ENCODE measurements around the gene PILRA.
"Not testable (repeated sequence)": the region's sequence is repeated elsewhere in the genome, so short reads cannot be mapped to it uniquely, and the experiment has no call there.

Gene PILRA

DNA sequence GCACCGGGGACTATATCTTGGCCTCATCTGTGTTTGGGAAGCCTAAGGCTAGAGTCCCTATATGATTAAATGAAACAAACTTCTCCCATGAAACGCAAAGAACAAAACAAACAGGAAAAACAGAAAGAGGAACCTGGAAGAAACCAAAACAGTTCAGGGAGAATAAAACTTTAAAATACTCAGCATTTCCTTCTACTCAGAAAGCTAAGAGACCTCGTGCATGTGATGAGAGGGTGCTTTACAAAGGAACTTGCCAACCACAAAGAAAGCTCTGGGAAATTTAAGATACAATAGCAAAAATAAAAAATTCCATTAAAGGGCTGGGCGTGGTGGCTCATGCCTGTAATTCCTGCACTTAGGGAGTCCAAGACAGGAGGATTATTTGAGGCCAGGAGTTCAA lies 6.9 kb downstream of the PILRA start:
- DNase-seq (ENCODE audit: low read depth in 2 of 2) = no peak

DNA sequence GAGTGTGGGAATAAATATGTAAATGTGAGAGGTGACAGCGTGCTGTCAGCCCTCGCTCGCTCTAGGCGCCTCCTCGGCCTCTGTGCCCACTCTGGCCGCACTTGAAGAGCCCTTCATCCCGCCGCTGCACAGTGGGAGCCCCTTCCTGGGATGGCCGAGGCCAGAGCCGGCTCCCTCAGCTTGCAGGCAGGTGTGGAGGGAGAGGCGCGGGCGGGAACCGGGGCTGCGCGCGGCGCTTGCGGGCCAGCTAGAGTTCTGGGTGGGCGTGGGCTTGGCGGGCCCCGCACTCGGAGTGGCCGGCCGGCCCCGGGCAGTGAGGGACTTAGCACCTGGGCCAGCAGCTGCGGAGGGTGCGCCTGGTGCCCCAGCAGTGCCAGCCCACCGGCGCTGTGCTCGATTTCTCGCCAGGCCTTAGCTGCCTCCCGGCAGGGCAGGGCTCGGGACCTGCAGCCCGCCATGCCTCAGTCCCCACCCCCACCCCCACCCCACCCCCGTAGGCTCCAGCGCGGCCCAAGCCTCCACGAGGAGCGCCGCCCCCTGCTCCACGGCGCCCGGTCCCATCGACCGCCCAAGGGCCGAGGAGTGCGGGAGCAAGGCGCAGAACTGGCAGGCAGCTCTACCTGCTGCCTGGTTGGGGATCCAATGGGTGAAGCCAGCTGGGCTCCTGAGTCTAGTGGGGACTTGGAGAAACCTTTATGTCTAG lies 8.4 kb downstream of the PILRA start:
- DNase-seq (ENCODE audit: low read depth in 2 of 2) = not testable (repeated sequence)

DNA sequence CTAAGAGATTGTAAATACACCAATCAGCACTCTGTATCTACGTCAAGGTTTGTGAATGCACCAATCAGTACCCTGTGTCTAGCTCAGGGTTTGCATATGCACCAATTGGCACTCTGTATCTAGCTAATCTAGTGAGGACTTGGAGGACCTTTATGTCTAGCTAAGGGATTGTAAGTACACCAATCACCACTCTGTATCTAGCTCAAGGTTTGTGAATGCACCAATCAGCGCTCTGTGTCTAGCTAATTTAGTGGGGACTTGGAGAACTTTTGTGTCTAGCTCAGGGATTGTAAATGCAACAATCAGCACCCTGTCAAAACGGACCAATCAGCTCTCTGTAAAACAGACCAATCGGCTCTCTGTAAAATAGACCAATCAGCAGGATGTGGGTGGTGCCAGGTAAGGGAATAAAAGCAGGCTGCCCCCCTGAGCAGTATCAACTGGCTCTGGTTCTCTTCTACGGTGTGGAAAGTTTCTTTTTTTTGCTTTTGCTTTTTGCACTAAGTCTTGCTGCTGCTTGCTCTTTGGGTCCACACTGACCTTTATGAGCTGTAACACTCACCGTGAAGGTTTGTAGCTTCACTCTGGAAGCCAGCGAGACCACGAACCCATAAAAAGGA lies 9.1 kb downstream of the PILRA start:
- DNase-seq (ENCODE audit: low read depth in 2 of 2) = not testable (repeated sequence)

DNA sequence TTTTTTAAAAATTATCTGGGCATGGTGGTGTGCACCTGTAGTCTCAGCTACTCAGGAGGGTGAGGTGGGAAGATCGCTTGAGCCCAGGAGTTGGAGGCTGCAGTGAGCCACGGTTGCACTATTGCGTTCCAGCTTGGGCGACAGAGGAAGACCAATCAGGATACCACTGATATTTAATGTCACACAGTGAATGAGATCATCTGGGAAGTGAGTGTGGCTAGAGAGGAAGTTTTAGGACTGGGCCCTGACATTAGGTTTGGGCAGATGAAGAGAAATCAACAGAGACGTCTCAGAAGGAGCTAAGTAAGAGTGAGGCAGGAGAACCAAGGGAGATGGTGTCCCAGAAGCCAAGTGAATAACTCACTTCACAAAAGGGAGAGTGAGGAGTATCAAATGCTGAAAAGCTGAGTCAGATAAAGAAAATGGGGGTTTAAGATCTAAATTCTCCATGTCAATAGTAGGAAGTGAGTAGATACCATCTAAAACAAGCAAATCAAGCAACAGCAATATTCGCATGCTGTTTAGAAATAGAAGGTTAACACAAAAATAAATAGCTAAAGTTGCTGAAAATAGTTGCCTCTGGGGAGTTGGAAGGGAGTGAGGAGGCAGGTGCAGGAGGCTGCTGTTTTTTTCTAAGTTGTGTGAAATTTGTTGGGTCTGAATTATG lies 11.5 kb downstream of the PILRA start:
- DNase-seq (ENCODE audit: low read depth in 2 of 2) = no peak

- no peak for DNase-seq (ENCODE audit: low read depth in 2 of 2)
Observed at GRCh38 chr7:100386940-100387339, 13.7 kb downstream of the PILRA start.

DNA sequence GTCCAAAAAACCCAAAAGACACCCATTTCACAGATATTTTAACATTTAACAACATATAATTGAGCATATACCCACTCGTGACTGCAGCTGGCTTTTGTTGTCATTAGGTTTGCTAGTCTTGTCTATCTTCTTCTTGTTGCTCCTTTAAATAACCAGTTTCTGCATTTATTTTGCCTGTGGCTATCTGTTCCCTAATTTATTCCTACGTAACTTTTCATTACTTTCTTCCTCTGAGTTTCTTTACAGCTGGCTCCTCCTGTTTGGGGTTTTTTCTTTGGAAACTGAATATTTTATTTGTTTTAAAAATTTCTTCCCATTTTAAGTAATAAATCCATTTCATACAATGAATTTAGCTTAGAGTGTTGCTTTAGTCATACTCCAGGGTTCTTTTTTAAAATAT lies 14.4 kb downstream of the PILRA start:
- DNase-seq (ENCODE audit: low read depth in 2 of 2) = no peak

GRCh38 chr7:100389437-100390088 lies 16.3 kb downstream of the PILRA start:
- DNase-seq (ENCODE audit: low read depth in 2 of 2) = no peak

GRCh38 chr7:100390286-100391009 lies 17.2 kb downstream of the PILRA start:
- no peak for DNase-seq (ENCODE audit: low read depth in 2 of 2)

- no peak for DNase-seq (ENCODE audit: low read depth in 2 of 2)
Observed at GRCh38 chr7:100393233-100393905, 20.1 kb downstream of the PILRA start.

GRCh38 chr7:100394077-100394476 lies 20.8 kb downstream of the PILRA start:
- DNase-seq (ENCODE audit: low read depth in 2 of 2) = no peak

GRCh38 chr7:100396421-100396982 lies 23.2 kb downstream of the PILRA start:
- DNase-seq (ENCODE audit: low read depth in 2 of 2) = no peak

- no peak for DNase-seq (ENCODE audit: low read depth in 2 of 2)
Observed at GRCh38 chr7:100397315-100398081, 24.2 kb downstream of the PILRA start.

DNA sequence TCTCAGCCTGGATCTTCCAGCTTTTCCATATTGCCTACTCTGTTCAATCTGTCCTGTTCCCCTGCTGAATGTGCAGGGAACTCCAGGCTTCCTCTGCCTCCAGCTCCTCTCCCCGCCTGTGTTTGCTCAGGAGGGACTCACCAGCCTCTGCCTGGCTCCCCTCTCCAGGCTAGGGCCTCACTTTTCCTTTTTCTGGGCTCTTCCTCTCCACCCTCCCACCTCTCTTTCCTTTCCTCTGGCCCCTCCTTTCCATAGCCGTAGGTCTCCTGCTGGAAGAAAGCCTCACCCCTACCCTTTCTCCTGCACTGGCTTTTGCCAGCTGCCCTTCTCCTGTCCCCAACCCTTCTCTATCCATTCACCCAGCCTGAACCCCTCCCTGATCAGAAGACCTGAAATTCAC lies 25.0 kb downstream of the PILRA start:
- DNase-seq (ENCODE audit: low read depth in 2 of 2) = no peak

DNA sequence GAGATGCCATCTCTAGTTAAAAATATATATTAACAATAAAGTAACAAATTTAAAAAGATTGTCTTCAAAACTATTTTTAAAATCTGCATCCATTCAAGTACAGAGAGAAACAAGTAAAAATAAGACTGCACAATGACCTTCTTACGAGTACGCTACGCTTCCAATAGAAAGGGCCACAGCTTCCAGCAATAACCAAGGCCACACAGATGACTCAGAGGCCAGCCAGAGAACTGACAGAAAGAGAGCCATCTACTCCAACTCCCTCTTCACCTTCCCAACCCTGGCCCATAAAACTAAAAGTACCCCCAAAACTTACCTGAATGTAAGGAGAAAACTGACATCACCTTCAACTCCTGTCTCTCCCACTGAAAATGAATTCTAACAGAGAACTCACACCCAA lies 26.8 kb downstream of the PILRA start:
- no peak for DNase-seq (ENCODE audit: low read depth in 2 of 2)

- DNase-seq (ENCODE audit: low read depth in 2 of 2) = no peak
Observed at GRCh38 chr7:100400656-100401055, 27.4 kb downstream of the PILRA start.

DNA sequence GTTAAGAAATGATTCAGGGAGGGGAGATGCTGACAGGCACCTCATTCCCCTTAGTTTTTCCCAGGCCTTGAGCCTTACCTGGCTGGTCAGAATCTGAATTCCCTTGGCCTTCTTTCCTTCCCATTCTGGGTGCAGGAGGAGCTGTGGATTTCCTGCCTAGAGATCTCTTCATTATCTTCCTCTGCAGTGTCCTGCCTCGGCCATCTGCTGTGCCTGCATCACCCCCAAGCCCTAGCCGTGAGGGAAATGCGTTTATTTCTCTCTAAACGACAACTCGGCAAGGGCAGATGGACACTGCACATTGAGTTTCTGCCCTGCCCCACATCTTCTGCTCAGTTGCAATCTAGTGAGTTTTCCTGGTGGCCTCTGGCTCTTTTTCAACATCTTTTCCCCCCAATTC lies 28.5 kb downstream of the PILRA start:
- no peak for DNase-seq (ENCODE audit: low read depth in 2 of 2)

DNA sequence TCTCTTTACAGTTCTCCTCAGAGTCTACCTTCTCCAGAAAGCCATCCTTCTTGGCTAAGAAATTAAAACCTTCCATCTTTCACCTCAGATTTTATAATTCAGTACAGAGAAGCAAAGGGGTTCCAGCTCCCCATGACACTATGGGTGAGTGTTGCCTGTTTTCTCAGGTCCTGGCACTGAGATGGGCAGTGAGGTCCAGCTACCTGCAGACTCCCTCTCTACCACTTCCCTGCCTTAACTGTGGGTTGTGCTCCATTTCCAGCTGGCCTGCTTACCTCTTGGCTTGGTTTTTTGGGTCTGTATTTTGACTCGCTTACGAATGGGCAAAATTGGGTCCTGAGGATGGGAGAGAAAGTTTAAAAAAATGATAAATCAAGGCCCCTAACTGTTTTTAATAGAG lies 29.0 kb downstream of the PILRA start:
- DNase-seq (ENCODE audit: low read depth in 2 of 2) = no peak

GRCh38 chr7:100406767-100407166 lies 33.5 kb downstream of the PILRA start:
- no peak for DNase-seq (ENCODE audit: low read depth in 2 of 2)

DNA sequence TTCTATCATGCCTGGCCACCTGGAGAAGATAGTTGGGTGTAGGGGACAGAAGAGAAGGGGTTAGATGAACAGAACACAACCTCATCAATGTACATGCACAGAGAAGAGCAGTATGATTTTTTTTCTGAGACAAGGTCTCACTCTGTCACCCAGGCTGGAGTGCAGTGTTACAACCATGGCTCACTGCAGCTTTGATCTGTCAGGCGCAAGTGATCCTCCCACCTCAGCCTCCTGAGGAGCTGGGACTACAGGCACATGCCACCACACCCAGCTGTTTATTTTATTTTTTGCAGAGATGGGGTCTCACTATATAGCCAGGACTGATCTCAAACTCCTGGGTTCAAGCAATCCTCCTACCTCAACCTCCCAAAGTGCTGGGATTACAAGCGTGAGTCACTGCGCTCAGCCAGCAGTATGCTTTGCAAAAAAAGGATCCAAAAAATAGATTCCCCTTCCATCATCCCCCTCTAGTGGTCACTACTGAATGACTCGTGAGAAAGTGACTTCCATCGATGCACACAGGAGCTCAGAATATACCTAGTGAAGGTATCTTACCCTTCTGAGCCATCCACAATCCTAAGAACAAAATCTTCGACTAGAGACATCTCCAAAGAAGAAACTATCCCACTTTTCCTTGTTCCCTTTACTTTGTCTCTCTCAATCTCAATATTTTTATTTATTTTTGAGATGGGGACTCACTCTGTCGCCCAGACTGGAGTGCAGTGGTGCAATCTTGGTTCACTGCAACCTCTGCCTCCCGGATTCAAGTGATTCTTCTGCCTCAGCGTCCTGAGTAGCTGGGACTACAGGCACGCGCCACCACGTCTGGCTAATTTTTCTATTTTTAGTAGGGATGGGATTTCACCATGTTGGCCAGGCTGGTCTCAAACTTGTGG lies 34.2 kb downstream of the PILRA start:
- peak in 1 of 2 experiments; percentile 29 for DNase-seq (ENCODE audit: low read depth in 2 of 2)

Measured in fibroblast of skin of left biceps (primary cell).